H1 (cell line): ENCODE data around the gene SNX33. TPM values are rescaled to one million over a fixed set of nuclear protein-coding genes. Genes with fewer than 3 reads are reported as not detected.

Source experiments
- EZH2 ChIP-seq: fragments of 200-600 bp; sonication (generic); IDR thresholded peaks from 2 replicates; pipeline ENCODE4 v1.7.1; 2012; ENCODE audit warnings: low read depth, mild to moderate bottlenecking, moderate library complexity, low read length, inconsistent platforms; ENCODE audit not compliant: severe bottlenecking
- RFX5 ChIP-seq: IDR thresholded peaks from 2 replicates; pipeline ENCODE4 v1.6.1; 2011; ENCODE audit warnings: low read depth, low read length, improper control_type of control experiment, borderline replicate concordance
- SP2 ChIP-seq: IDR thresholded peaks from 2 replicates; pipeline ENCODE4 v1.6.1; 2012; ENCODE audit warnings: mild to moderate bottlenecking, low read length, inconsistent platforms
- TAF1 ChIP-seq: IDR thresholded peaks from 2 replicates; pipeline ENCODE4 v1.6.1; 2011; ENCODE audit warnings: mild to moderate bottlenecking, low read depth, low read length
- TAF7 ChIP-seq: optimal IDR thresholded peaks from 2 replicates; pipeline ENCODE3; 2011; ENCODE audit warnings: low read depth, mild to moderate bottlenecking, inconsistent platforms, low read length, moderate library complexity, borderline replicate concordance
- polyA plus RNA-seq, 7 experiments: library from polyadenylated mRNA; depleted of rRNA in 3 of 7; stranded (reverse) in 5 of 7; unstranded in 2 of 7; fragments of >200 nt in 5 of 7; fragments of 200-250 nt in 2 of 7; gene quantifications; 1 replicate in 5 of 7; 2 replicates in 1 of 7; 4 replicates in 1 of 7; pipeline versions ENCODE4 v1.2.1 to v1.2.3, GENCODE V29; 2011 to 2013; ENCODE audit warnings: missing spikeins in 2 of 7, mixed read lengths in 2 of 7
- total RNA-seq: library from RNA; stranded (reverse); fragmentation: NEBNext Ultra II Directional; extraction: Animal tissue kit (Norgen Biotek cat#: 25700); gene quantifications from 2 replicates; pipeline ENCODE4 v1.2.1, GENCODE V29; 2021

SNX33 gene
- total and polyA plus RNA-seq, 2 of the 8 experiments (the other 6 are each of a cell fraction or from before 2014, with no cell fraction given), result 14.3 to 22.9 TPM

- TF ChIP-seq RFX5 (no peak), TAF1 (no peak), SP2 (no peak), TAF7 (peak; percentile 27), EZH2 (no peak)
These were observed 7.1 kb upstream of the SNX33 start (continued) for GRCh38 chr15:75640483-75641178.
